PC-3 (cell line): ENCODE measurements around the gene NFATC1. TPM values are rescaled to one million over a fixed set of nuclear protein-coding genes. Genes with fewer than 3 reads are reported as not detected.
A peak's percentile ranks its signal among the peaks of the same experiment; 100 is the strongest.

Experiments
- ATAC-seq: fragments of 200-7000 bp; cut with Tn5 transposase; 2 replicates; pipeline ENCODE4 v1.9.1; 2020; ENCODE audit warnings: mild to moderate bottlenecking, moderate library complexity
- BruUV-seq: library from RNA; stranded (reverse); fragments of 400-500 nt; replicated peaks from 2 replicates; lab custom pipeline; 2021; lab: Mats Ljungman, UMichigan
- CTCF ChIA-PET: fragments of 300-600 bp; sonication (Branson Sonifier 250); formaldehyde crosslinking; loops from one replicate; lab custom pipeline; 2022; ENCODE audit warnings: antibody characterized with exemption; lab: Charles Lee
- POLR2A ChIA-PET: fragments of 300-600 bp; sonication (Branson Sonifier 250); formaldehyde crosslinking; loops from one replicate; lab custom pipeline; 2022; ENCODE audit warnings: antibody characterized with exemption; ENCODE audit not compliant: unreplicated experiment; lab: Charles Lee
- DNase-seq: peaks from one replicate; pipeline ENCODE4 v3.0.0-alpha.2; 2015
- H2AFZ ChIP-seq: fragments of 300-600 bp; sonication (generic); 2 replicates; pipeline ENCODE4 v1.6.0; 2016; ENCODE audit warnings: antibody characterized with exemption, low read length
- H3F3A ChIP-seq: fragments of 300-600 bp; sonication (generic); one replicate; pipeline ENCODE4 v1.6.0; 2017; ENCODE audit warnings: antibody characterized with exemption, low read length, control low read depth, mild to moderate bottlenecking; ENCODE audit not compliant: unreplicated experiment
- H3K27ac ChIP-seq: fragments of 300-600 bp; sonication (generic); 2 replicates; pipeline ENCODE4 v1.5.1; 2016; ENCODE audit warnings: mild to moderate bottlenecking, low read length
- H3K27me3 ChIP-seq: fragments of 300-600 bp; sonication (generic); 2 replicates; pipeline ENCODE4 v1.6.1; 2016; ENCODE audit warnings: low read length, mixed read lengths
- H3K36me3 ChIP-seq: fragments of 300-600 bp; sonication (generic); 2 replicates; pipeline ENCODE4 v1.6.1; 2016; ENCODE audit warnings: low read depth, mixed run types, low read length, mixed read lengths
- H3K4me1 ChIP-seq: fragments of 300-600 bp; sonication (generic); 2 replicates; pipeline ENCODE4 v1.5.1; 2016; ENCODE audit warnings: low read length; ENCODE audit not compliant: insufficient read depth
- H3K4me2 ChIP-seq: fragments of 300-600 bp; sonication (generic); 2 replicates; pipeline ENCODE4 v1.6.0; 2016; ENCODE audit warnings: low read length
- H3K4me3 ChIP-seq: fragments of 300-600 bp; sonication (generic); 2 replicates; pipeline ENCODE4 v1.5.1; 2016; ENCODE audit warnings: mild to moderate bottlenecking, low read length, mixed read lengths
- H3K79me2 ChIP-seq: fragments of 300-600 bp; sonication (generic); 2 replicates; pipeline ENCODE4 v1.6.1; 2017; ENCODE audit warnings: low read length, mixed read lengths
- H3K9ac ChIP-seq: fragments of 300-600 bp; sonication (generic); 2 replicates; pipeline ENCODE4 v1.6.0; 2016; ENCODE audit warnings: mild to moderate bottlenecking, low read length
- H3K9me2 ChIP-seq: fragments of 300-600 bp; sonication (generic); replicated peaks from 2 replicates; pipeline ENCODE4 v1.6.1; 2016; ENCODE audit warnings: mixed run types, low read length, mixed read lengths
- H3K9me3 ChIP-seq: fragments of 300-600 bp; sonication (generic); 2 replicates; pipeline ENCODE4 v1.6.1; 2016; ENCODE audit warnings: low read length, mixed read lengths
- H4K20me1 ChIP-seq: fragments of 300-600 bp; sonication (generic); 2 replicates; pipeline ENCODE4 v1.6.1; 2016; ENCODE audit warnings: low read length, mixed read lengths
- EZH2 ChIP-seq: fragments of 300-600 bp; sonication (generic); IDR thresholded peaks from one replicate; pipeline ENCODE4 v1.6.1; 2017; ENCODE audit warnings: antibody characterized with exemption, mild to moderate bottlenecking, low read length; ENCODE audit not compliant: unreplicated experiment
- EZH2phosphoT487 ChIP-seq: fragments of 300-600 bp; sonication (generic); IDR thresholded peaks from 2 replicates; pipeline ENCODE4 v1.6.1; 2018; ENCODE audit warnings: mild to moderate bottlenecking, antibody characterized with exemption, low read length, borderline replicate concordance
- intact Hi-C: fragments of 100-400 bp; cut with micrococcal nuclease; formaldehyde crosslinking; loops from 2 replicates; pipeline ENCODE4 v1.9.0; 2023
- total RNA-seq: library from RNA; depleted of rRNA; stranded (reverse); fragments of >200 nt; gene quantifications from 2 replicates; pipeline ENCODE4 v1.2.3, GENCODE V29; 2014
- TF ChIP-seq, protein P1 (sequence below): fragments of 300-600 bp; sonication (generic); conservative IDR thresholded peaks from 2 replicates; pipeline ENCODE4 v1.5.1; 2017; ENCODE audit warnings: antibody characterized with exemption, low read depth, mild to moderate bottlenecking, low read length

NFATC1 gene
- total RNA-seq, 1 experiment from 2014 or later, result 5.9 TPM

DNA sequence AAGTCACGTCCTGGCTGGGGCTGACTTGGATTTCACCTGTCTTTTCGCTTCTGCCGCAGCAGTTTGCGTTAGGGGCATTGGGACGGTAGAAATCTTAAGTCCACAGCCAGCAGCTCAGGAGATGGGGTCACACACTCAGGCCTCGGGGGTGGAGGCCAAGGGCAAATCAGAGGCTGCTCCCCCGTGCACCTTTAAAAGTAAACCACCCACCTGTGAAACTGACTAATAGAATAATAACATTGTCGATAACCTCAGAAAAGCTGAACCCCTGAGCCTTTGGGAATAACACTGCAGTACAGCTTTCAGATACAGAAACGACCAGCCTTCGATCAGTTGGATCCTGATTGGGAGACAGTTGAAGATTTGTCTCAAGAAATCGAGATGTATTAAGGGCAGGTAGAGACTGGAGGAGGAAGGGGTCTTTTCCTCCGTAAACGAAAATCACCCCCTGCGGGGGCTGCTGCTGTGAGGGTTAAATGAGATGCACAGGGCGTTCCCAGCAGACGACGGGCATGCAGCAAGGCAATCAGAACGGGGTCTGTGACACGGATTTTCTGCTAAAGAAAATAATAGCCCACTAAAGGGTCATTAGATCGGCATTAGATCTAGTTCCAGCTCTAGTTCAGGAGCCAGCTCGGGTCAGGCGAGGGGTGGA lies 16.4 kb upstream of the NFATC1 start:
- H3K27ac ChIP-seq, result no peak overlapping the region
- peak overlapping the region; percentile 69 for H3K4me2 ChIP-seq
- POLR2A ChIA-PET, result no interaction called here
- H3K27me3 ChIP-seq, result no peaks in the 10 kb centered on the region
- H3K9ac ChIP-seq, result no peak overlapping the region
- peaks cover 4% of the 10 kb centered on the region; the same call in 1 of the 2 replicates for H3K4me1 ChIP-seq
- TF ChIP-seq EZH2phosphoT487 (no peak), EZH2 (no peak)
- TF ChIP-seq, protein P1, sequence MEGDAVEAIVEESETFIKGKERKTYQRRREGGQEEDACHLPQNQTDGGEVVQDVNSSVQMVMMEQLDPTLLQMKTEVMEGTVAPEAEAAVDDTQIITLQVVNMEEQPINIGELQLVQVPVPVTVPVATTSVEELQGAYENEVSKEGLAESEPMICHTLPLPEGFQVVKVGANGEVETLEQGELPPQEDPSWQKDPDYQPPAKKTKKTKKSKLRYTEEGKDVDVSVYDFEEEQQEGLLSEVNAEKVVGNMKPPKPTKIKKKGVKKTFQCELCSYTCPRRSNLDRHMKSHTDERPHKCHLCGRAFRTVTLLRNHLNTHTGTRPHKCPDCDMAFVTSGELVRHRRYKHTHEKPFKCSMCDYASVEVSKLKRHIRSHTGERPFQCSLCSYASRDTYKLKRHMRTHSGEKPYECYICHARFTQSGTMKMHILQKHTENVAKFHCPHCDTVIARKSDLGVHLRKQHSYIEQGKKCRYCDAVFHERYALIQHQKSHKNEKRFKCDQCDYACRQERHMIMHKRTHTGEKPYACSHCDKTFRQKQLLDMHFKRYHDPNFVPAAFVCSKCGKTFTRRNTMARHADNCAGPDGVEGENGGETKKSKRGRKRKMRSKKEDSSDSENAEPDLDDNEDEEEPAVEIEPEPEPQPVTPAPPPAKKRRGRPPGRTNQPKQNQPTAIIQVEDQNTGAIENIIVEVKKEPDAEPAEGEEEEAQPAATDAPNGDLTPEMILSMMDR, result no peak
- 0 out of 2 replicates have a peak overlapping the region, but pooled peaks have one; percentile 22 for H3K4me3 ChIP-seq
- H3K36me3 ChIP-seq, result no peaks in the 10 kb centered on the region
- CTCF ChIA-PET, result no interaction called here
- DNase-seq (no peak), ATAC-seq (no peak)
- no peaks in the 10 kb centered on the region for H3K9me2 ChIP-seq
- H3K9me3 ChIP-seq, result no peaks in the 10 kb centered on the region
- BruUV-seq, result no TSS peak
- peak overlapping the region; percentile 20; the same call in 1 of the 2 replicates for H2AFZ ChIP-seq
- no peaks in the 10 kb centered on the region for H4K20me1 ChIP-seq
- no peaks in the 10 kb centered on the region for H3K79me2 ChIP-seq
- H3F3A ChIP-seq, result no peaks in the 10 kb centered on the region
- intact Hi-C loops, result loop anchor here (1.0 to 2.0 kb wide), 2 partner anchors 149 to 265 kb away; no protein-coding TSS in a partner anchor

DNA sequence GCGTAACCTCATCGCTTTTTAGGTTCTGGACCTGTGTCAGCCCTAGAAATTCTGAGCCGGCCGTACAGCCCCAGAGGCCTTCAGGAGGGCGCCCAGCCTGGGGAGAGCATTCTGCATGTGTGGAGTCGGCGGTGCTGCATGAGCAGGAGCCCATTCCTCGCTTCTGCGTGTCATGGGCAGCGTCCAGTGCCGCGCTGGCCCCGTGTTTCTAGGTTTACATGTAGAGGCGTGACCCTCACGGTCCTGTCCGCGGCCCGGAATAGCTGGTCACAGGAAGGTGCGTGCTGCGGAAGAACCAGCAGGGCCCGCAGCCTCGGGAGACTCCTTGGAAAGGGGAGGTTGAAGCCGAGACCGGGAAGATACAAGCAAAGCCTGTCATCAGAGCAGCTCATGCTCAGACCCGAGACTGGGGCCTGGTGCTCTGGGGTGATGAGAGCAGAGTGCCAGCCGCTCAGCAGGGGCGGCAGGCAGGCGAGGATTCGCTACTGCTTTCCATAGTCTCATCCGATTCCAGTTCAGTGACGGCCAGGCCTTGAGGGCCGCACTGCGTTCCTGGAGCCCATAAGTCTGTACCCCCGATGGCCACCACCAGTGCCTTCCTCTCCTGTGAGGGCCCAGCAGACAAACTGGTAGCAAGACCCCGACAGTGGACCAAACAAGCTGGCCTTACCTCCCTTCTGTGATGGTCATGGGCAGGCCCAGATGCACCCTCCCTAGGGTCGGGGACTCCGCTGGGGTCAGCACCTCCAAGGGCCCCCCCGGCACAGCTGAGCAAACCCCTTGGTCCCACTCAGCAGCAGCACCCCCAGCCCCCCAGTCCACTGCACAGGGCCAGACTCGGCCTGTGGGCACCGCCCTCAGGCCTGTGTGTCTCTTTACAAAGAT lies 15.6 kb upstream of the NFATC1 start:
- TF ChIP-seq, protein P1, result no peak
- TF ChIP-seq EZH2phosphoT487 (no peak), EZH2 (no peak)
- H2AFZ ChIP-seq, result no peak overlapping the region
- H3K36me3 ChIP-seq, result no peaks in the 10 kb centered on the region
- CTCF ChIA-PET, result no interaction called here
- H3F3A ChIP-seq, result no peaks in the 10 kb centered on the region
- no peaks in the 10 kb centered on the region for H3K79me2 ChIP-seq
- no peaks in the 10 kb centered on the region for H3K9me3 ChIP-seq
- no peak overlapping the region for H3K4me2 ChIP-seq
- peaks cover 4% of the 10 kb centered on the region; the same call in 1 of the 2 replicates for H3K4me1 ChIP-seq
- ATAC-seq, result no peak
- H3K27ac ChIP-seq, result no peak overlapping the region
- POLR2A ChIA-PET, result no interaction called here
- intact Hi-C loops, result loop anchor here (1.0 to 5.0 kb wide), 3 partner anchors 67 to 265 kb away; no protein-coding TSS in a partner anchor
- DNase-seq, result no peak
- no peaks in the 10 kb centered on the region for H3K9me2 ChIP-seq
- H3K27me3 ChIP-seq, result no peaks in the 10 kb centered on the region
- H3K9ac ChIP-seq, result no peak overlapping the region
- H4K20me1 ChIP-seq, result no peaks in the 10 kb centered on the region
- BruUV-seq, result no TSS peak
- H3K4me3 ChIP-seq, result no peak overlapping the region
